ENCODE data around the gene FERD3L. TPM values are rescaled to one million over a fixed set of nuclear protein-coding genes. Genes with fewer than 3 reads are reported as not detected.

Gene FERD3L
- total and polyA plus RNA-seq, 2 of the 8 experiments (the other 6 are each of a cell fraction or from before 2014, with no cell fraction given), result not detected

- no peak for TF ChIP-seq CHD7 (IDR thresholded peaks at IDR 0.05; ENCODE audit: insufficient replicate concordance, low read length)
- no peak for TF ChIP-seq POLR2AphosphoS5 (IDR thresholded peaks at IDR 0.05; ENCODE audit: low read depth, low read length)
- no peak for TF ChIP-seq RXRA (IDR thresholded peaks at IDR 0.05; ENCODE audit: insufficient read depth, low read depth, low read length)
- TF ChIP-seq BCL11A (IDR thresholded peaks at IDR 0.05; ENCODE audit: low read depth in 2 of 2, low read length in 2 of 2), result no peak
- no peak for TF ChIP-seq RFX5 (IDR thresholded peaks at IDR 0.05; ENCODE audit: borderline replicate concordance, low read depth, low read length)
- TF ChIP-seq NRF1 (IDR thresholded peaks at IDR 0.05; ENCODE audit: low read depth, low read length), result no peak
- TF ChIP-seq EGR1 (IDR thresholded peaks at IDR 0.05; ENCODE audit: borderline replicate concordance, low read depth, low read length), result no peak
- TF ChIP-seq CBX5 (IDR thresholded peaks at IDR 0.05; ENCODE audit: low read depth, low read length), result no peak
These were observed 42.3 kb downstream of the FERD3L start (continued) for GRCh38 chr7:19102884-19103283.

Data from H1 (cell line).